UCSD-AML1 (cell line): ENCODE results near the gene ALCAM.

Source experiments
- DNase-seq: peaks from one replicate; lab custom pipeline; 2025; ENCODE audit not compliant: unreplicated experiment; lab: John Stamatoyannopoulos, UW

ALCAM gene

GRCh38 chr3:105355408-105356061 is 11.2 kb upstream of the ALCAM start:
- DNase-seq = no peak

GRCh38 chr3:105356396-105356795 is 10.3 kb upstream of the ALCAM start:
- no peak for DNase-seq

GRCh38 chr3:105356988-105357387 is 9.7 kb upstream of the ALCAM start:
- DNase-seq = no peak

- DNase-seq = no peak
These were observed 7.5 kb upstream of the ALCAM start for GRCh38 chr3:105359098-105359762.

GRCh38 chr3:105360003-105360402 is 6.7 kb upstream of the ALCAM start:
- no peak for DNase-seq

- no peak for DNase-seq
These were observed 4.6 kb upstream of the ALCAM start for GRCh38 chr3:105362021-105362665.

GRCh38 chr3:105364128-105364527 is 2.6 kb upstream of the ALCAM start:
- DNase-seq = no peak

GRCh38 chr3:105365081-105365390 is 1.7 kb upstream of the ALCAM start:
- no peak for DNase-seq

- no peak for DNase-seq
These were observed 1.1 kb upstream of the ALCAM start for GRCh38 chr3:105365391-105366325.

GRCh38 chr3:105367063-105367405 is 325 bp downstream of the ALCAM start:
- peak; percentile 13 for DNase-seq

GRCh38 chr3:105367406-105368213 is 901 bp downstream of the ALCAM start:
- peak; percentile 14 for DNase-seq

- peak; percentile 31 for DNase-seq
These were observed 2.1 kb downstream of the ALCAM start for GRCh38 chr3:105368566-105369499.

GRCh38 chr3:105369500-105370371 is 3.0 kb downstream of the ALCAM start:
- DNase-seq = peak; percentile 31

GRCh38 chr3:105373383-105373782 is 6.7 kb downstream of the ALCAM start:
- DNase-seq = no peak

- DNase-seq = no peak
These were observed 9.2 kb downstream of the ALCAM start for GRCh38 chr3:105375750-105376511.

- no peak for DNase-seq
These were observed 11.0 kb downstream of the ALCAM start for GRCh38 chr3:105377716-105378115.

- DNase-seq = no peak
These were observed 18.5 kb downstream of the ALCAM start for GRCh38 chr3:105385179-105385578.
